Thyroid gland (tissue), 4 donors: ENCODE results near the gene KRTAP5-4.

Experiments used
- POLR2A ChIP-seq, 2 donors: fragments of 450-650 bp; IDR thresholded peaks; one replicate each; pipeline ENCODE4 v1.6.1; 2017; ENCODE audit warnings: antibody characterized with exemption in 2 of 2, mild to moderate bottlenecking in 2 of 2, moderate library complexity in 1 of 2
- TF ChIP-seq, protein P1 (sequence below), 6 experiments: fragments of 200-600 bp in 3 of 6; fragments of 450-650 bp in 3 of 6; sonication (generic) in 3 of 6; IDR thresholded peaks; one replicate each; pipeline ENCODE4 v1.5.1; 2016 to 2019; ENCODE audit warnings: antibody characterized with exemption in 6 of 6, mild to moderate bottlenecking in 2 of 6, inconsistent platforms in 1 of 6, moderate library complexity in 1 of 6

DNA sequence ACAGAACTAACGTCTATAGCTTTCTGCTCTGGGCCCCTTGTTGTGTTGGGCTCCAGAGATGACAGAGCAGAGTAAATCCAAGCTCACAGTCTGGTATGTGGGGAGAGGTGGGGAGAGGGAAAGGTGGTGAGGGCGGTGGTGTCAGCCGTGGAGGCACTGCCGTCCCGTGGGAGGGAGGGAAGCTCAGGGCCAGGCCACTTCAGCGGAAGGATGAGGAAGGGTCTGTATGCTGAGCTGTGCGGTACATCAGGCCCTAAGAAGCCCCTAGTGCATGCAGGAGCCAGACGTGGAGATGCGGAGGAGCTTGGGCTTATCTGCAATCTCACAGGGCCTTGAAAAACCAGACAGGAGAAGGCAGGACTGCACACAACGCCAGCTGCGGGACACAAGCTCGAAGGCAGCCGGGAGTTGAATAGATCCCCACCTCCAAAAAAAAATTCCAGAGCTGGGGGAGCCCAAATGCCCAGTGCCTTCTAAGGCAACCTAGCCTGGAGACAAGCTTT, 9.2 kb upstream of the KRTAP5-4 start:
- TF ChIP-seq, protein P1, sequence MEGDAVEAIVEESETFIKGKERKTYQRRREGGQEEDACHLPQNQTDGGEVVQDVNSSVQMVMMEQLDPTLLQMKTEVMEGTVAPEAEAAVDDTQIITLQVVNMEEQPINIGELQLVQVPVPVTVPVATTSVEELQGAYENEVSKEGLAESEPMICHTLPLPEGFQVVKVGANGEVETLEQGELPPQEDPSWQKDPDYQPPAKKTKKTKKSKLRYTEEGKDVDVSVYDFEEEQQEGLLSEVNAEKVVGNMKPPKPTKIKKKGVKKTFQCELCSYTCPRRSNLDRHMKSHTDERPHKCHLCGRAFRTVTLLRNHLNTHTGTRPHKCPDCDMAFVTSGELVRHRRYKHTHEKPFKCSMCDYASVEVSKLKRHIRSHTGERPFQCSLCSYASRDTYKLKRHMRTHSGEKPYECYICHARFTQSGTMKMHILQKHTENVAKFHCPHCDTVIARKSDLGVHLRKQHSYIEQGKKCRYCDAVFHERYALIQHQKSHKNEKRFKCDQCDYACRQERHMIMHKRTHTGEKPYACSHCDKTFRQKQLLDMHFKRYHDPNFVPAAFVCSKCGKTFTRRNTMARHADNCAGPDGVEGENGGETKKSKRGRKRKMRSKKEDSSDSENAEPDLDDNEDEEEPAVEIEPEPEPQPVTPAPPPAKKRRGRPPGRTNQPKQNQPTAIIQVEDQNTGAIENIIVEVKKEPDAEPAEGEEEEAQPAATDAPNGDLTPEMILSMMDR (IDR thresholded peaks at IDR 0.05) = no peak
- no peak for TF ChIP-seq POLR2A (IDR thresholded peaks at IDR 0.05)
